GM12878 (cell line): ENCODE results near the gene DIP2B. TPM values are rescaled to one million over a fixed set of nuclear protein-coding genes. Genes with fewer than 3 reads are reported as not detected.

ENCODE experiments used
- ATAC-seq: fragments of 200-7000 bp; cut with Tn5 transposase; 3 replicates; pipeline ENCODE4 v1.9.1; 2020; ENCODE audit warnings: mild to moderate bottlenecking, moderate library complexity
- BruUV-seq: library from RNA; stranded (reverse); fragments of 400-500 nt; replicated peaks from 2 replicates; lab custom pipeline; 2021; lab: Mats Ljungman, UMichigan
- CTCF ChIA-PET: fragments of 300-600 bp; sonication (Branson Sonifier 250); formaldehyde crosslinking; extraction: SDS; loops from one replicate; lab custom pipeline; 2021; ENCODE audit warnings: inconsistent platforms; lab: Yijun Ruan, JAX
- POLR2A ChIA-PET: fragments of 350-600 bp; formaldehyde crosslinking; extraction: SDS; loops from one replicate; lab custom pipeline; 2021; ENCODE audit warnings: inconsistent platforms; lab: Charles Lee
- RAD21 ChIA-PET: fragments of 300-600 bp; sonication (Branson Sonifier 250); formaldehyde crosslinking; loops from one replicate; lab custom pipeline; 2023; ENCODE audit warnings: antibody characterized with exemption; ENCODE audit not compliant: unreplicated experiment; lab: Charles Lee
- SMC1A ChIA-PET: fragments of 300-600 bp; sonication (Branson Sonifier 250); formaldehyde crosslinking; loops from one replicate; lab custom pipeline; 2023; ENCODE audit not compliant: unreplicated experiment, uncharacterized antibody; lab: Charles Lee
- DNase-seq: peaks from one replicate; pipeline ENCODE4 v3.0.0-alpha.2; 2011; ENCODE audit warnings: low read depth, low spot score
- FAIRE-seq: peaks from 3 replicates; lab custom pipeline; 2011; peaks lifted over from hg19 to GRCh38; lab: Jason Lieb, UNC
- H2AFZ ChIP-seq: 2 replicates; pipeline ENCODE4 v1.6.0; 2011; ENCODE audit warnings: low read depth, low read length, control low read depth; ENCODE audit not compliant: control insufficient read depth
- H3K27ac ChIP-seq: 2 replicates; pipeline ENCODE4 v1.5.1; 2011; ENCODE audit warnings: control low read depth; ENCODE audit not compliant: control insufficient read depth, insufficient read depth
- H3K27me3 ChIP-seq, 2 experiments: replicated peaks in 1 of 2; 2 replicates each; pipeline versions ENCODE4 v1.6.0 to v1.6.1; 2011; ENCODE audit warnings: low read length in 1 of 2; ENCODE audit not compliant: control insufficient read depth in 2 of 2, insufficient read depth in 2 of 2
- H3K36me3 ChIP-seq, 2 experiments: 2 replicates each; pipeline ENCODE4 v1.5.1; 2011; ENCODE audit warnings: low read length in 1 of 2; ENCODE audit not compliant: control insufficient read depth in 2 of 2, insufficient read depth in 2 of 2
- H3K4me1 ChIP-seq: 2 replicates; pipeline ENCODE4 v1.6.1; 2011; ENCODE audit warnings: mild to moderate bottlenecking, low read length, moderate library complexity, mixed read lengths; ENCODE audit not compliant: control insufficient read depth, insufficient read depth
- H3K4me2 ChIP-seq: 2 replicates; pipeline ENCODE4 v1.6.0; 2011; ENCODE audit warnings: control low read depth; ENCODE audit not compliant: control insufficient read depth, insufficient read depth
- H3K4me3 ChIP-seq: fragments of 200-600 bp; sonication (generic); 2 replicates; pipeline ENCODE4 v1.5.1; 2016
- H3K79me2 ChIP-seq: 2 replicates; pipeline ENCODE4 v1.6.0; 2011; ENCODE audit warnings: low read length; ENCODE audit not compliant: control insufficient read depth, insufficient read depth
- H3K9ac ChIP-seq: 2 replicates; pipeline ENCODE4 v1.8.0; 2011; ENCODE audit warnings: low read length, control low read depth, mixed read lengths; ENCODE audit not compliant: control insufficient read depth, insufficient read depth
- H3K9me3 ChIP-seq: replicated peaks from 3 replicates; pipeline ENCODE4 v1.5.1; 2011; ENCODE audit warnings: mild to moderate bottlenecking, low read length; ENCODE audit not compliant: control insufficient read depth, insufficient read depth
- H4K20me1 ChIP-seq: 2 replicates; pipeline ENCODE4 v1.6.0; 2011; ENCODE audit not compliant: control insufficient read depth, insufficient read depth
- FOXM1 ChIP-seq: IDR thresholded peaks from 2 replicates; pipeline ENCODE4 v1.6.1; 2012; ENCODE audit warnings: low read depth, mild to moderate bottlenecking, inconsistent platforms, low read length, moderate library complexity
- KAT2A ChIP-seq: conservative IDR thresholded peaks from 2 replicates; pipeline ENCODE4 v1.6.1; 2011; ENCODE audit warnings: low read depth, low read length; ENCODE audit not compliant: control insufficient read depth
- NR2C2 ChIP-seq: IDR thresholded peaks from 2 replicates; pipeline ENCODE4 v1.6.1; 2011; ENCODE audit warnings: borderline replicate concordance, low read depth; ENCODE audit not compliant: control insufficient read depth, insufficient read length
- PML ChIP-seq: IDR thresholded peaks from 2 replicates; pipeline ENCODE4 v1.6.1; 2012; ENCODE audit warnings: low read length, inconsistent platforms
- STAT3 ChIP-seq: IDR thresholded peaks from 2 replicates; pipeline ENCODE4 v1.6.1; 2011; ENCODE audit warnings: low read depth, low read length, improper control_type of control experiment
- ZNF384 ChIP-seq: IDR thresholded peaks from 2 replicates; pipeline ENCODE4 v1.6.1; 2012; ENCODE audit warnings: low read depth, mild to moderate bottlenecking, low read length, improper control_type of control experiment, borderline replicate concordance
- WGBS: methylation state at CpG from one replicate; pipeline ENCODE4 v1.1.6; 2016; ENCODE audit warnings: low lambda C conversion rate; ENCODE audit not compliant: insufficient replicate concordance, insufficient coverage; ENCODE audit errors: missing lambda C conversion rate; 5-methylcytosine and 5-hydroxymethylcytosine counted together
- in situ Hi-C: fragments of 300-500 bp; cut with MboI; formaldehyde crosslinking; loops from 9 replicates; pipeline ENCODE4 v1.14.3; 2018; ENCODE audit warnings: mixed read lengths
- intact Hi-C: fragments of 100-400 bp; cut with micrococcal nuclease; formaldehyde crosslinking; loops from one replicate; pipeline ENCODE4 v1.14.2; 2022; ENCODE audit not compliant: unreplicated experiment
- polyA plus RNA-seq, 11 experiments: library from polyadenylated mRNA; depleted of rRNA in 4 of 11; unstranded in 6 of 11; stranded (reverse) in 5 of 11; fragments of >200 nt; fragmentation: Nextera tagmentation in 4 of 11; fragmentation: Illumina TruSeq in 1 of 11; extraction: Ambion mirVana in 4 of 11; extraction: Trizol in 1 of 11; gene quantifications; 1 replicate in 1 of 11; 2 replicates in 10 of 11; pipeline versions ENCODE4 v1.2.1 to v1.2.3, GENCODE V29; 2011 to 2016; ENCODE audit warnings: inconsistent platforms in 2 of 11, missing spikeins in 2 of 11, low read depth in 1 of 11
- total RNA-seq, 4 experiments: library from RNA; depleted of rRNA in 3 of 4; stranded (reverse); fragments of >200 nt in 3 of 4; fragmentation: Illumina TruSeq in 1 of 4; extraction: Trizol in 1 of 4; gene quantifications; 2 replicates each; pipeline versions ENCODE4 v1.2.1 to v1.2.3, GENCODE V29; 2013 to 2021
- TF ChIP-seq, protein P1 (sequence below): fragments of 450-650 bp; IDR thresholded peaks from 2 replicates; pipeline ENCODE4 v1.6.1; 2018; ENCODE audit warnings: borderline replicate concordance, mild to moderate bottlenecking; ENCODE audit not compliant: partially characterized antibody

DIP2B gene
- total and polyA plus RNA-seq, 10 of the 15 experiments (the other 5 are each of a cell fraction or from before 2014, with no cell fraction given): 4.5 to 30.0 (median 18.6) TPM

- no TSS peak for BruUV-seq
These were observed 222.7 kb downstream of the DIP2B start for GRCh38 chr12:50727466-50727865.

More at GRCh38 chr12:50727466-50727865, 222.7 kb downstream of the DIP2B start:
- DNase-seq: no peak
- no peak overlapping the region for H3K4me3 ChIP-seq
- ChIA-PET POLR2A (no interaction called here), RAD21 (no interaction called here), SMC1A (interaction anchor here (0.9 to 1.5 kb wide), 3 partner anchors 13 to 224 kb away, joined by 3 read pairs; no protein-coding TSS in a partner anchor), CTCF (interaction anchor here (0.7 to 0.9 kb wide), 2 partner anchors 9 to 220 kb away, joined by 3 to 4 read pairs; no protein-coding TSS in a partner anchor)
- TF ChIP-seq ZNF384: no peak
- TF ChIP-seq, protein P1, sequence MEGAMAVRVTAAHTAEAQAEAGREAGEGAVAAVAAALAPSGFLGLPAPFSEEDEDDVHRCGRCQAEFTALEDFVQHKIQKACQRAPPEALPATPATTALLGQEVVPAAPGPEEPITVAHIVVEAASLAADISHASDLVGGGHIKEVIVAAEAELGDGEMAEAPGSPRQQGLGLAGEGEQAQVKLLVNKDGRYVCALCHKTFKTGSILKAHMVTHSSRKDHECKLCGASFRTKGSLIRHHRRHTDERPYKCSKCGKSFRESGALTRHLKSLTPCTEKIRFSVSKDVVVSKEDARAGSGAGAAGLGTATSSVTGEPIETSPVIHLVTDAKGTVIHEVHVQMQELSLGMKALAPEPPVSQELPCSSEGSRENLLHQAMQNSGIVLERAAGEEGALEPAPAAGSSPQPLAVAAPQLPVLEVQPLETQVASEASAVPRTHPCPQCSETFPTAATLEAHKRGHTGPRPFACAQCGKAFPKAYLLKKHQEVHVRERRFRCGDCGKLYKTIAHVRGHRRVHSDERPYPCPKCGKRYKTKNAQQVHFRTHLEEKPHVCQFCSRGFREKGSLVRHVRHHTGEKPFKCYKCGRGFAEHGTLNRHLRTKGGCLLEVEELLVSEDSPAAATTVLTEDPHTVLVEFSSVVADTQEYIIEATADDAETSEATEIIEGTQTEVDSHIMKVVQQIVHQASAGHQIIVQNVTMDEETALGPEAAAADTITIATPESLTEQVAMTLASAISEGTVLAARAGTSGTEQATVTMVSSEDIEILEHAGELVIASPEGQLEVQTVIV: no peak
- no peak for TF ChIP-seq FOXM1
- TF ChIP-seq PML: no peak
- TF ChIP-seq NR2C2: no peak
- TF ChIP-seq STAT3: no peak
- no peak for TF ChIP-seq KAT2A
- no peak for ATAC-seq
- H3K27ac ChIP-seq: no peak overlapping the region
- H3K9me3 ChIP-seq: no peaks in the 10 kb centered on the region
- H3K4me2 ChIP-seq: no peak overlapping the region
- H4K20me1 ChIP-seq: no peaks in the 10 kb centered on the region
- H3K9ac ChIP-seq: no peak overlapping the region
- in situ Hi-C loops: no loop called here
- intact Hi-C loops: no loop called here
- no peaks in the 10 kb centered on the region for H3K79me2 ChIP-seq
- H3K36me3 ChIP-seq: peaks cover 12 to 32% of the 10 kb centered on the region in 2 experiments
- WGBS: 98% methylated on average over 2 of the region's 2 CpGs
- H2AFZ ChIP-seq: no peak overlapping the region
- no peak for FAIRE-seq
- H3K27me3 ChIP-seq: no peaks in the 10 kb centered on the region
- H3K4me1 ChIP-seq: no peaks in the 10 kb centered on the region
